Upper lobe of left lung (tissue), 4 donors: ENCODE measurements around the gene LIMK2.

Source experiments
- EP300 ChIP-seq, 4 donors: sonication (generic); formaldehyde crosslinking; IDR thresholded peaks; one replicate each; pipeline ENCODE4 v1.5.1; 2017; ENCODE audit warnings: antibody characterized with exemption in 4 of 4, control low read depth in 2 of 4
- POLR2A ChIP-seq, 4 donors: fragments of 450-650 bp; IDR thresholded peaks; one replicate each; pipeline ENCODE4 v1.5.1; 2016 to 2017; ENCODE audit warnings: antibody characterized with exemption in 4 of 4, mild to moderate bottlenecking in 2 of 4
- POLR2AphosphoS5 ChIP-seq, 2 donors: sonication (generic); formaldehyde crosslinking; IDR thresholded peaks; one replicate each; pipeline ENCODE4 v1.5.1; 2017; ENCODE audit warnings: antibody characterized with exemption in 2 of 2
- TF ChIP-seq, protein P1 (sequence below), 6 experiments: fragments of 450-650 bp in 4 of 6; fragments of 200-600 bp in 2 of 6; sonication (generic) in 2 of 6; IDR thresholded peaks; one replicate each; pipeline ENCODE4 v1.5.1; 2016 to 2019; ENCODE audit warnings: antibody characterized with exemption in 6 of 6

DNA sequence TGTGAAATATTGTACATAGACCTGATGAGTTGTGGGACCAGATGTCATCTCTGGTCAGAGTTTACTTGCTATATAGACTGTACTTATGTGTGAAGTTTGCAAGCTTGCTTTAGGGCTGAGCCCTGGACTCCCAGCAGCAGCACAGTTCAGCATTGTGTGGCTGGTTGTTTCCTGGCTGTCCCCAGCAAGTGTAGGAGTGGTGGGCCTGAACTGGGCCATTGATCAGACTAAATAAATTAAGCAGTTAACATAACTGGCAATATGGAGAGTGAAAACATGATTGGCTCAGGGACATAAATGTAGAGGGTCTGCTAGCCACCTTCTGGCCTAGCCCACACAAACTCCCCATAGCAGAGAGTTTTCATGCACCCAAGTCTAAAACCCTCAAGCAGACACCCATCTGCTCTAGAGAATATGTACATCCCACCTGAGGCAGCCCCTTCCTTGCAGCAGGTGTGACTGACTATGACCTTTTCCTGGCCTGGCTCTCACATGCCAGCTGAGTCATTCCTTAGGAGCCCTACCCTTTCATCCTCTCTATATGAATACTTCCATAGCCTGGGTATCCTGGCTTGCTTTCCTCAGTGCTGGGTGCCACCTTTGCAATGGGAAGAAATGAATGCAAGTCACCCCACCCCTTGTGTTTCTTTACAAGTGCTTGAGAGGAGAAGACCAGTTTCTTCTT, 67.9 kb downstream of the LIMK2 start:
- TF ChIP-seq, protein P1, sequence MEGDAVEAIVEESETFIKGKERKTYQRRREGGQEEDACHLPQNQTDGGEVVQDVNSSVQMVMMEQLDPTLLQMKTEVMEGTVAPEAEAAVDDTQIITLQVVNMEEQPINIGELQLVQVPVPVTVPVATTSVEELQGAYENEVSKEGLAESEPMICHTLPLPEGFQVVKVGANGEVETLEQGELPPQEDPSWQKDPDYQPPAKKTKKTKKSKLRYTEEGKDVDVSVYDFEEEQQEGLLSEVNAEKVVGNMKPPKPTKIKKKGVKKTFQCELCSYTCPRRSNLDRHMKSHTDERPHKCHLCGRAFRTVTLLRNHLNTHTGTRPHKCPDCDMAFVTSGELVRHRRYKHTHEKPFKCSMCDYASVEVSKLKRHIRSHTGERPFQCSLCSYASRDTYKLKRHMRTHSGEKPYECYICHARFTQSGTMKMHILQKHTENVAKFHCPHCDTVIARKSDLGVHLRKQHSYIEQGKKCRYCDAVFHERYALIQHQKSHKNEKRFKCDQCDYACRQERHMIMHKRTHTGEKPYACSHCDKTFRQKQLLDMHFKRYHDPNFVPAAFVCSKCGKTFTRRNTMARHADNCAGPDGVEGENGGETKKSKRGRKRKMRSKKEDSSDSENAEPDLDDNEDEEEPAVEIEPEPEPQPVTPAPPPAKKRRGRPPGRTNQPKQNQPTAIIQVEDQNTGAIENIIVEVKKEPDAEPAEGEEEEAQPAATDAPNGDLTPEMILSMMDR (IDR thresholded peaks at IDR 0.05) = no peak
- no peak for TF ChIP-seq POLR2A (IDR thresholded peaks at IDR 0.05)
- TF ChIP-seq EP300 (IDR thresholded peaks at IDR 0.05) = no peak
- no peak for TF ChIP-seq POLR2AphosphoS5 (IDR thresholded peaks at IDR 0.05)
